HCT116 (cell line): ENCODE measurements around the gene KDM7A. TPM values are rescaled to one million over a fixed set of nuclear protein-coding genes. Genes with fewer than 3 reads are reported as not detected.

ENCODE experiments used
- ATAC-seq: fragments of 200-7000 bp; cut with Tn5 transposase; 2 replicates; pipeline ENCODE4 v1.9.1; 2020; ENCODE audit warnings: mild to moderate bottlenecking, moderate library complexity
- BruUV-seq: library from RNA; stranded (reverse); fragments of 400-500 nt; replicated peaks from 2 replicates; lab custom pipeline; 2021; lab: Mats Ljungman, UMichigan
- CTCF ChIA-PET: fragments of 300-600 bp; sonication (Branson Sonifier 250); formaldehyde crosslinking; loops from one replicate; lab custom pipeline; 2021; ENCODE audit warnings: antibody characterized with exemption; lab: Charles Lee
- POLR2A ChIA-PET: fragments of 300-600, 350-600 bp; sonication (Branson Sonifier 250); formaldehyde crosslinking; loops from one replicate; lab custom pipeline; 2021; ENCODE audit warnings: antibody characterized with exemption; lab: Charles Lee
- RAD21 ChIA-PET, 2 experiments: fragments of 300-600 bp; sonication (Branson Sonifier 250); formaldehyde crosslinking; loops; one replicate each; lab custom pipeline; 2023; ENCODE audit warnings: low total read pairs in 2 of 2; ENCODE audit not compliant: uncharacterized antibody in 2 of 2, unreplicated experiment in 2 of 2, low non-redundant PET in 1 of 2; lab: Charles Lee
- DNase-seq: peaks from one replicate; pipeline ENCODE4 v3.0.0-alpha.2; 2010; ENCODE audit warnings: low read depth, low spot score
- H2AFZ ChIP-seq: fragments of 200-600 bp; shearing (Covaris generic), sonication (generic); 2 replicates; pipeline ENCODE4 v1.6.1; 2017; ENCODE audit warnings: low read depth, mixed run types, mixed read lengths, antibody characterized with exemption, low read length; ENCODE audit not compliant: poor library complexity, severe bottlenecking
- H3K27ac ChIP-seq: 2 replicates; pipeline ENCODE4 v1.5.1; 2012; ENCODE audit warnings: low read depth, low read length
- H3K27me3 ChIP-seq: fragments of 200-600 bp; sonication (generic); 2 replicates; pipeline ENCODE4 v1.6.1; 2016; ENCODE audit warnings: mixed run types, low read length, mixed read lengths; ENCODE audit not compliant: insufficient read depth
- H3K36me3 ChIP-seq, 2 experiments: fragments of 200-500 bp in 1 of 2; fragments of 200-600 bp in 1 of 2; sonication (Bioruptor generic) in 1 of 2; sonication (generic) in 1 of 2; 2 replicates each; pipeline versions ENCODE4 v1.5.1 to v1.6.1; 2014 to 2016; ENCODE audit warnings: low read length in 2 of 2, inconsistent platforms in 1 of 2, mixed read lengths in 1 of 2, mixed run types in 1 of 2; ENCODE audit not compliant: insufficient read depth in 2 of 2, control insufficient read depth in 1 of 2
- H3K4me1 ChIP-seq, 2 experiments: fragments of 200-600 bp in 1 of 2; sonication (generic) in 1 of 2; 2 replicates each; pipeline versions ENCODE4 v1.5.1 to v1.6.1; 2012 to 2017; ENCODE audit warnings: low read length in 2 of 2, inconsistent platforms in 1 of 2, mild to moderate bottlenecking in 1 of 2, mixed read lengths in 1 of 2, mixed run types in 1 of 2, moderate library complexity in 1 of 2; ENCODE audit not compliant: insufficient read depth in 2 of 2, control insufficient read depth in 1 of 2
- H3K4me2 ChIP-seq: fragments of 200-600 bp; sonication (generic); 2 replicates; pipeline ENCODE4 v1.6.1; 2017; ENCODE audit warnings: mixed run types, low read length, mixed read lengths
- H3K4me3 ChIP-seq, 2 experiments: fragments of 200-600 bp in 1 of 2; sonication (generic) in 1 of 2; replicated peaks in 1 of 2; 2 replicates each; pipeline ENCODE4 v1.5.1; 2011 to 2016; ENCODE audit warnings: low read length in 2 of 2, control low read depth in 1 of 2, low read depth in 1 of 2, mild to moderate bottlenecking in 1 of 2, mixed read lengths in 1 of 2, mixed run types in 1 of 2
- H3K79me2 ChIP-seq: fragments of 200-600 bp; sonication (generic); 2 replicates; pipeline ENCODE4 v1.6.1; 2017; ENCODE audit warnings: mild to moderate bottlenecking, mixed run types, low read length, moderate library complexity, mixed read lengths; ENCODE audit not compliant: insufficient read depth
- H3K9ac ChIP-seq: fragments of 200-600 bp; sonication (generic); 2 replicates; pipeline ENCODE4 v1.6.1; 2016; ENCODE audit warnings: low read length, mixed read lengths
- H3K9me2 ChIP-seq: fragments of 200-600 bp; sonication (generic), shearing (Covaris generic); 2 replicates; pipeline ENCODE4 v1.6.1; 2017; ENCODE audit warnings: mixed run types, mild to moderate bottlenecking, moderate library complexity; ENCODE audit not compliant: insufficient read depth
- H3K9me3 ChIP-seq, 2 experiments: fragments of 200-500 bp in 1 of 2; fragments of 200-600 bp in 1 of 2; sonication (Bioruptor generic) in 1 of 2; sonication (generic) in 1 of 2; 2 replicates each; pipeline ENCODE4 v1.6.1; 2014 to 2017; ENCODE audit warnings: low read length in 2 of 2, mixed read lengths in 2 of 2, inconsistent platforms in 1 of 2, low read depth in 1 of 2, mild to moderate bottlenecking in 1 of 2, mixed run types in 1 of 2, moderate library complexity in 1 of 2; ENCODE audit not compliant: control insufficient read depth in 1 of 2, insufficient read depth in 1 of 2
- H4K20me1 ChIP-seq: fragments of 200-600 bp; sonication (generic), shearing (Covaris generic); 2 replicates; pipeline ENCODE4 v1.6.1; 2017; ENCODE audit warnings: mixed run types, mild to moderate bottlenecking, moderate library complexity; ENCODE audit not compliant: insufficient read depth
- ATF3 ChIP-seq: IDR thresholded peaks from 2 replicates; pipeline ENCODE4 v1.6.1; 2012
- CTCF ChIP-seq, 3 experiments: fragments of 200-600 bp in 1 of 3; sonication (generic) in 1 of 3; IDR thresholded peaks in 2 of 3; conservative IDR thresholded peaks in 1 of 3; 2 replicates each; pipeline ENCODE4 v1.5.1; 2012 to 2017; ENCODE audit warnings: low read depth in 2 of 3, low read length in 2 of 3, antibody characterized with exemption in 1 of 3, borderline replicate concordance in 1 of 3, control low read depth in 1 of 3, mild to moderate bottlenecking in 1 of 3, mixed read lengths in 1 of 3, mixed run types in 1 of 3, moderate library complexity in 1 of 3; ENCODE audit not compliant: insufficient read depth in 1 of 3
- EGR1 ChIP-seq: IDR thresholded peaks from 2 replicates; pipeline ENCODE4 v1.6.1; 2012; ENCODE audit warnings: low read depth
- EZH2 ChIP-seq: fragments of 200-600 bp; sonication (generic); IDR thresholded peaks from 2 replicates; pipeline ENCODE4 v1.6.1; 2017; ENCODE audit warnings: antibody characterized with exemption, mixed run types
- EZH2phosphoT487 ChIP-seq: fragments of 200-600 bp; IDR thresholded peaks from 2 replicates; pipeline ENCODE4 v1.6.1; 2018; ENCODE audit warnings: antibody characterized with exemption, borderline replicate concordance
- FOSL1 ChIP-seq: IDR thresholded peaks from 2 replicates; pipeline ENCODE4 v1.6.1; 2012; ENCODE audit warnings: low read depth
- POLR2AphosphoS5 ChIP-seq: IDR thresholded peaks from 2 replicates; pipeline ENCODE4 v1.6.1; 2011; ENCODE audit warnings: mild to moderate bottlenecking, low read depth, low read length, moderate library complexity
- REST ChIP-seq: IDR thresholded peaks from 2 replicates; pipeline ENCODE4 v1.6.1; 2012; ENCODE audit warnings: low read depth
- TCF7L2 ChIP-seq: IDR thresholded peaks from 2 replicates; pipeline ENCODE4 v1.7.0; 2011; ENCODE audit warnings: borderline replicate concordance, inconsistent platforms; ENCODE audit not compliant: insufficient read depth, insufficient read length; ENCODE audit errors: extremely low read depth
- intact Hi-C: fragments of 100-400 bp; cut with micrococcal nuclease; formaldehyde crosslinking; loops from 2 replicates; pipeline ENCODE4 v1.10.0; 2022
- total RNA-seq: library from RNA; stranded (reverse); gene quantifications from one replicate; pipeline ENCODE4 v1.2.1, GENCODE V29; 2021; ENCODE audit not compliant: unreplicated experiment

Gene KDM7A
- total RNA-seq, 1 experiment from 2014 or later = 11.6 TPM

- ChIA-PET RAD21 (no interaction called here), POLR2A (no interaction called here), CTCF (no interaction called here)
- Histone ChIP-seq H2AFZ (no peak overlapping the region), H3K36me3 (no peaks in the 10 kb centered on the region), H3K27me3 (no peaks in the 10 kb centered on the region), H3K27ac (no peak overlapping the region), H3K9ac (no peak overlapping the region), H3K4me3 (no peak overlapping the region), H4K20me1 (no peaks in the 10 kb centered on the region), H3K79me2 (no peaks in the 10 kb centered on the region), H3K9me2 (no peaks in the 10 kb centered on the region), H3K4me2 (no peak overlapping the region), H3K4me1 (no peaks in the 10 kb centered on the region), H3K9me3 (no peaks in the 10 kb centered on the region)
- DNase-seq (no peak), ATAC-seq (no peak)
- TF ChIP-seq ATF3 (no peak), EGR1 (no peak), CTCF (IDR thresholded peaks at IDR 0.05 in 2 of 3, conservative IDR thresholded peaks at IDR 0.05 in 1 of 3; ENCODE audit: borderline replicate concordance in 1 of 3, insufficient read depth in 1 of 3, low read depth in 2 of 3, low read length in 2 of 3) (no peak), EZH2 (no peak), TCF7L2 (no peak)
- intact Hi-C loops = no loop called here
- BruUV-seq = no TSS peak
These were observed 21.2 kb upstream of the KDM7A start for GRCh38 chr7:140197938-140198337.

- Histone ChIP-seq H3K79me2 (no peaks in the 10 kb centered on the region), H3K9me2 (no peaks in the 10 kb centered on the region), H3K27me3 (no peaks in the 10 kb centered on the region), H3K27ac (no peak overlapping the region), H4K20me1 (no peaks in the 10 kb centered on the region), H3K4me2 (no peak overlapping the region), H3K36me3 (no peaks in the 10 kb centered on the region), H3K4me1 (no peaks in the 10 kb centered on the region), H3K9me3 (no peaks in the 10 kb centered on the region), H2AFZ (no peak overlapping the region), H3K4me3 (no peak overlapping the region), H3K9ac (no peak overlapping the region)
- CTCF ChIA-PET = no interaction called here
- POLR2A ChIA-PET = no interaction called here
- intact Hi-C loops = no loop called here
- RAD21 ChIA-PET = no interaction called here
- BruUV-seq = no TSS peak
- DNase-seq = no peak
- no peak; the same call in 1 of the 2 replicates for ATAC-seq
- TF ChIP-seq POLR2AphosphoS5 (no peak), EZH2phosphoT487 (no peak), ATF3 (no peak), REST (no peak), CTCF (IDR thresholded peaks at IDR 0.05 in 2 of 3, conservative IDR thresholded peaks at IDR 0.05 in 1 of 3; ENCODE audit: borderline replicate concordance in 1 of 3, insufficient read depth in 1 of 3, low read depth in 2 of 3, low read length in 2 of 3) (no peak), FOSL1 (no peak)
These were observed 20.6 kb upstream of the KDM7A start for GRCh38 chr7:140197218-140197890.
